ENCODE results near the gene TBC1D21. TPM values are rescaled to one million over a fixed set of nuclear protein-coding genes. Genes with fewer than 3 reads are reported as not detected.

The TBC1D21 gene
- total RNA-seq, 3 donors from 2014 or later, result not detected

GRCh38 chr15:73892446-73893226 is 19.3 kb downstream of the TBC1D21 start:
- no peaks in the 10 kb centered on the region for H3K4me1 ChIP-seq
- no peaks in the 10 kb centered on the region for H3K27me3 ChIP-seq
- H3K36me3 ChIP-seq, result no peaks in the 10 kb centered on the region
- H3K4me3 ChIP-seq, result no peak overlapping the region
- intact Hi-C loops (cut with DNase I; ENCODE audit: low total_unique reads), result no loop called here
- TF ChIP-seq POLR2A (IDR thresholded peaks at IDR 0.05), result no peak
- no peak for TF ChIP-seq POLR2AphosphoS5 (IDR thresholded peaks at IDR 0.05)
- no peak for TF ChIP-seq CTCF (IDR thresholded peaks at IDR 0.05)
- H3K9me3 ChIP-seq, result peaks cover 0 to 6% of the 10 kb centered on the region in 2 donors
- no peak for DNase-seq (ENCODE audit: low spot score in 2 of 2)
- no peak overlapping the region for H3K27ac ChIP-seq

- Histone ChIP-seq H3K27ac (no peak overlapping the region), H3K4me1 (no peaks in the 10 kb centered on the region), H3K27me3 (no peaks in the 10 kb centered on the region), H3K4me3 (no peak overlapping the region), H3K36me3 (no peaks in the 10 kb centered on the region), H3K9me3 (peaks cover 0 to 6% of the 10 kb centered on the region in 2 donors)
- intact Hi-C loops (cut with DNase I; ENCODE audit: low total_unique reads), result no loop called here
- DNase-seq (ENCODE audit: low spot score in 2 of 2), result no peak
- TF ChIP-seq CTCF (IDR thresholded peaks at IDR 0.05) (no peak), POLR2AphosphoS5 (IDR thresholded peaks at IDR 0.05) (no peak), POLR2A (IDR thresholded peaks at IDR 0.05) (no peak)
Observed at GRCh38 chr15:73894133-73894814, 20.9 kb downstream of the TBC1D21 start.

GRCh38 chr15:73897441-73898261 is 24.3 kb downstream of the TBC1D21 start:
- no peaks in the 10 kb centered on the region for H3K9me3 ChIP-seq
- no peaks in the 10 kb centered on the region for H3K27me3 ChIP-seq
- no peak for TF ChIP-seq POLR2A (IDR thresholded peaks at IDR 0.05)
- TF ChIP-seq POLR2AphosphoS5 (IDR thresholded peaks at IDR 0.05), result no peak
- TF ChIP-seq CTCF (IDR thresholded peaks at IDR 0.05), result peak in 2 of 3 donors; percentile 27 to 35
- H3K27ac ChIP-seq, result no peak overlapping the region
- no peak overlapping the region for H3K4me3 ChIP-seq
- DNase-seq (ENCODE audit: low spot score in 2 of 2), result no peak
- H3K4me1 ChIP-seq, result no peaks in the 10 kb centered on the region
- intact Hi-C loops (cut with DNase I; ENCODE audit: low total_unique reads), result no loop called here
- no peaks in the 10 kb centered on the region for H3K36me3 ChIP-seq

- Histone ChIP-seq H3K9me3 (no peaks in the 10 kb centered on the region), H3K27ac (no peak overlapping the region), H3K4me3 (no peak overlapping the region), H3K36me3 (no peaks in the 10 kb centered on the region), H3K4me1 (no peaks in the 10 kb centered on the region), H3K27me3 (no peaks in the 10 kb centered on the region)
- intact Hi-C loops (cut with DNase I; ENCODE audit: low total_unique reads), result no loop called here
- TF ChIP-seq POLR2AphosphoS5 (IDR thresholded peaks at IDR 0.05), result no peak
- TF ChIP-seq POLR2A (IDR thresholded peaks at IDR 0.05), result no peak
- TF ChIP-seq CTCF (IDR thresholded peaks at IDR 0.05), result no peak
- DNase-seq (ENCODE audit: low spot score in 2 of 2), result no peak
Observed at GRCh38 chr15:73899197-73900094, 26.1 kb downstream of the TBC1D21 start.
